Activated CD4-positive, CD25-positive, alpha-beta regulatory T cell treated with anti-CD3 and anti-CD28 coated beads, Interleukin-2, amount 50 U/mL, for 24 hours (primary cell): ENCODE results near the gene TTC7B.

Experiments used
- ATAC-seq, 2 donors: fragments of 150-1000 bp; cut with Tn5 transposase; one replicate each; pipeline ENCODE4 v1.10.0; 2021; ENCODE audit warnings: mild to moderate bottlenecking in 1 of 2, moderate library complexity in 1 of 2

TTC7B gene

DNA sequence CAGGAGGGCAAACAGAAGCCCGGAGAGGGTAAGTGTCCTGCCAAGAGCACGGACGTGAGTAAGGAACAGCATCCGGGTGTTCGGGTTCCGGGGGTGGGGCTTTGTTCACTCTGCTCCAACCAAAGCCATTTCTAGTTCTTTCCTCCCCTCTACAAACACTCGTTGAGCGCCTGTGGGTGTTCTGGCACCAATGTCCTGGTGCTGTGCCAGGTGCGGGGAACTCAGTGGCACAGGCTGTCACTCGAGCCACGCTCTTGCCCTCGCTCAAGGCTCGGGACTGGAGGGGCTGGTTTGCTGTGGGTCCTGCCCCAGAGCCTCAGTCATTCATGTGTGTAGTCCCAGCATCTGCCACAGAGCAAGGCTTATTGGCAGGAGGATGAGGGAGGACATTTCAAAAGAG lies 261.9 kb downstream of the TTC7B start:
- ATAC-seq = no peak

GRCh38 chr14:90553921-90554336 lies 262.3 kb downstream of the TTC7B start:
- ATAC-seq = no peak

GRCh38 chr14:90553298-90553920 lies 262.8 kb downstream of the TTC7B start:
- ATAC-seq = no peak

DNA sequence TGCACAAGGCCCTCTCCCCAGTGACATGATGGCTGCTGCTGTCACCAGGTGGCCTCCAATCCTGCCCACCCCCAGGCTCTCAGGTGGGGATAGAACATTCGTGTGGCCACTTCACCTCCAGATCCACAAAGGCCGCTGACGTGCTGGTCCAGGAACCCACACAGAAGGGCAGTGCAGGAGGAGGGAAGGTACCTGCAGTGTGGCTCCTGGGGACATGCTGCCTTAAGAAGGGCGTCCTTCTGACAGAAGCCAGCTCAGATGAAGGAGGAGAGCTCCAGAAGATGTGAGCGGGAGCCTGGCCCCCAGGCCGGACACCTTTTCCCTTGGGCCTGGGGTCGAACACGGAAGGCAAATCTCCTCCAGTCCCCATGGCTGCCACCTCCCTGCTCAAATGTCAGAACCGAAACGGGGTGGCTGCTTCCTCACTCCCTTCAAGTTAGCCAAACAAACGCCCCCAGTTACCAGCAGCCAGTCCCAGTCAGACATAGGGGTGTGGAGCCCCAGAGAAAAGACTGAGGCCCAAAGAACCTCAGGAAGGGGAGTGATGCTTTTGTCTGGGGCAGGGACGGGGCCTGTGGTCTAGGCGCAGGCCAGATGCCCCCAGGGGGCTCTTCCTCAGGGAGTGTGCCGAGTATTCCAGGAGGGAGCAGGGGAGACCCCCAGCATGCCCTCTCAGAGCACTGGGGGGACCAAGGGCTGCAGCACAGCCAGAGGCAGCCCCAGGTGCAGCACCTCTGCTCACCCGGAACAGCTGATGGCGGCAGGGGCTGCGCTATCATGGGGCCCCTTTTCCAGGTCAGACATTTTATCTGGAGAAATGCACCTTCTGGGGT lies 263.5 kb downstream of the TTC7B start:
- no peak for ATAC-seq

- ATAC-seq = no peak
Observed at GRCh38 chr14:90551733-90552464, 264.3 kb downstream of the TTC7B start.

DNA sequence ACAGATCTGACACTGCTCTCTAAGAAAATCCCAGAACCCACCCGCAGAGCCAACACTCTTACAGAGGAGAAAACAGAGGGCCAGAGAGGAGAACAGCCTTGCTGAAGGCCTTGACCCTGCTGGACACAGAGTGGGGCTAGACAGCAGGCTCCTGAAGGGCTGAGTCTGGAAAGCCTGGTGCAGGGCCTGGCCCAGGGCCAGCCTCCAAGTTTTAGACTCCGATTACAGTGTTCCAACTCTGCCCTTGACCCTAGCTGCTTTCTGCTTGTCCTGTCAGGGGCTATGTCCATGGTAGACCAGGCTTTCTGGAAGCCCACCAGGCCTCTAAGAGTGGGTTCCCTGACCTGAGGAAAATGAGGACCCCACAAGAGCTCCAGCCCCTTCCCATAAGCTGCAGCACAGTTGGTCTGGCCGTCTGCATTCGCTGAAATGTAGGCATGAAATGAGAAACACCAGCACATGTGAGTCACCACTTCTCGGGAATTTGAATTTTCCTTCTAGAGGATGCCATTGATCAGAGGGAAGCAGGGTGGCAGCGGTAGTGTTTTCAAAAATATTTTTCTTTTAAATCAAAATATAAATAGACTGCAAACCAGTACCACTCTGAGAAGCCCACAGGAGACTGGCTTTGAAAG lies 265.0 kb downstream of the TTC7B start:
- ATAC-seq = no peak

GRCh38 chr14:90549794-90550641 lies 266.2 kb downstream of the TTC7B start:
- ATAC-seq = no peak

GRCh38 chr14:90548455-90548854 lies 267.8 kb downstream of the TTC7B start:
- no peak for ATAC-seq

- ATAC-seq = no peak
Observed at GRCh38 chr14:90547968-90548367, 268.3 kb downstream of the TTC7B start.

- ATAC-seq = no peak
Observed at GRCh38 chr14:90547250-90547649, 269.0 kb downstream of the TTC7B start.

GRCh38 chr14:90546767-90547166 lies 269.5 kb downstream of the TTC7B start:
- ATAC-seq = no peak

DNA sequence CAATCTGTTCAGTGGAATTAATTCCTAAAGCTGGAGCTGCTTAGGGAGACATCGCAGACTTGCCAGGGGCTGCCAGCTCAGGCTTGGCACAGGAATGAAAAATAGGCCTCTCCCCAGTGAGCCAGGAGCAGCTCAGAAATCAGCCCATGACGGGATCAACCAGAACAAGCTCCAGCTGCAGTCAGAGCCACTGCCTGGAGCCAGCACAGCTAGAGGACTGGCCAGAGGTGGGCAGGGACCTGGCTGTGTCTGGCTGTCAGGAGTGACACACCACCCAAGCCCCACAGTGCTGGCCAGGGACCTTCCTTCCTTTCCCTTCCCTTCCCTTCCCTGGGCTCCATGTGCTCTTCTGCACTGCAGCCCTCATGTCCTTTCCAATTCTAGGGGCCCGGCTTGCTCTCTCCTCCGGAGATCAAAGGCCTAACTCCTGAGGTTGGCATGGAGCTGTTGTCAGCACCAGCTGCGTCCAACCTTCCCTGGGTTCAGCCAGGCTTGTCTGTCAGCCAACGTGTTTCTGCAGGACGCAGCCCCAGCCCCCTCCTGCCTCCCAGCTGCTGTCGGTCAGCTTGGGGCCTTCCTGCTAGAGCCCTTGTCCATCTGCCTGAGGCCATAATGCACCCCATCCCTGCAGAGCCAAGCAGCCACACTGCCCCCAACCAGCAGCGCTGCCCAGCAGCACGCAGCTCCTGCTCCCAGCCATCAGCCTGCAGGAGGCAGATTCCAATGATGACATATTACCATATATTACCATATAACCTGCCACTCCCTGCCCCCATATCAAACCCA lies 270.1 kb downstream of the TTC7B start:
- no peak for ATAC-seq

DNA sequence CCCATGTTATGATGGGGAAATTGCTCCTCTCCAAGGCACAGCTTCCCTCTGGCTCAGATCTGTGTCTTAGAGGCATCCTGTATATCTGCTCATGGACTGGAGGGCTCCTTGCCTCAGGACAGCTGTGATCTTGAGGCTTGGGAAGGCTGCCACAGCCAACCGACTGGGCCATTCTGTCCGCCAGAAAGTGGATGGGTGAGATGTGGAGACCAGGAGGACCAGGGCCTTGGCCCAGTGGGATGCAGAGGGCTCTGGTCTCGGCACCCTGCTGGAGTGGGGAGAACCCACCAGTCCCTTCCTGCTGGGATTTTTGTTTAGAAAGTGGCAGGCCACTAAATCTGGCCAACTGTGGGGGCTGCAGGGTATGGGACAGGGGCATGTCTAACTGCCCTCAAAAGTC lies 270.8 kb downstream of the TTC7B start:
- ATAC-seq = no peak

- no peak for ATAC-seq
Observed at GRCh38 chr14:90544971-90545370, 271.3 kb downstream of the TTC7B start.

DNA sequence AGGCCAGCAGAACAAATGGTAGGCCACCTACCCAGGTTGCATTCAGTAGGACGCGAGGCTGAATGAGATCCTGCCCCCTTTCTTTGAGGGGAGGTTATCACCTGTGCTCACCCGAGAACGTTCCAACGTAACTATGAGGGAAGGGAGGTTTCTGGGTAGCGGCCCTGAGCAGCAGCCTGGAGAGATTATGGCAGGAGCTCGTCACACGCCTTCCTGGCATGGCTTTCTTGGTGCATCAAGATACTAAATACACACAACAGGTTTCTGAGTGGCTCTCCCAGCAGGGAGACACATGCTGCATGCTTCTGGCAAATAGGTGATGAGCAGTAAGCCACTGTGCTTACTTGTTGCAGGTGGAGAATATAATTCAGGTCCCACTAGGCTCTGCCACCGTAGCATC lies 271.7 kb downstream of the TTC7B start:
- no peak for ATAC-seq

GRCh38 chr14:90543876-90544275 lies 272.4 kb downstream of the TTC7B start:
- no peak for ATAC-seq

DNA sequence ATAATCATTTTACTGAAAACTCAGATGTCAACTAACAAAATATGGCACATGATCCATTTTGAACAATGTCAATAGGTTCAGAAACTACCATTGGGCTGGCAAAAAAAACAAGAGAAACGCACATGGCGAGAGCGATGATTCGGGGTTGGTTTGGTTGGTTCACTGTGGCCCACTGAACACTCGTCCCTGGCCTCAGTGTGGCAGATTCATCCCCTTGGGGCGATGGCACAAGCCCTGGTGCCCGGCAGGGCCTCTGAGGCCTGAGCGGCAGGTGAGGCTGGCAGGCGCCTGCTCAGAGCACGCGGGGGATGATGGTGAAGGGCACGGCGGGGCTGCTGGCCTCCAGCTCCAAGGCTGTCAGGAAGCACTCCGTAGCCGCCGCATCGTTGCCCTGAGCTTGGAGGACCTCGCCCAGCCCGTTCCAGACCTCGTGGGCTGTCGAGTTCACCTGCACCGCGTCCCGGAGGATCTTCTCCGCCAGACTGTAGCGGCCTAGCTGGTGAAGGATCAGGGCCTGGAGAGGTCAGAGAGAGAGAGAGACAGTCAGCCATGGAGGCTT lies 275.1 kb downstream of the TTC7B start:
- no peak for ATAC-seq

GRCh38 chr14:90540437-90540836 lies 275.8 kb downstream of the TTC7B start:
- ATAC-seq = no peak

DNA sequence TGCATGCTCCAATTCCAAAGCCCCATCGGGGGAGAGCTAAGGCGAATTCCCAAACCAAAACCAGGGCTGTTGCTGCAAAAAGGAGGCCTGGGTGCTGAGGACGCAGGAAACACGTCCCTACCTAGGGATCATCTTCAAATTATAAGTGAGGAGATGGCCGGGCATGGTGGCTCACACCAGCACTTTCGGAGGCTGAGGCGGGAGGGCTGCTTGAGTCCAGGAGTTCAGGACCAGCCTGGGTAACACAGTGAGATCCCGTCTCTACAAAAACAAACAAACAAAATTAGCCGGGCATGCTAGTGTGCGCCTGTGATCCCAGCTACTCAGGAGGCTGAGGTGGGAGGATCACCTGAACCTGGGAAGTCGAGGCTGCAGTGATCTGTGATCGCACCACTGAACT lies 276.2 kb downstream of the TTC7B start:
- no peak for ATAC-seq

GRCh38 chr14:90539496-90539775 lies 276.8 kb downstream of the TTC7B start:
- no peak for ATAC-seq
